Epithelial cell of esophagus (primary cell): ENCODE data around the gene CEACAM18.
"Not testable (repeated sequence)": the region's sequence is repeated elsewhere in the genome, so short reads cannot be mapped to it uniquely, and the experiment has no call there.

Source experiments
- DNase-seq: peaks from one replicate; pipeline ENCODE4 v3.0.0; 2010; ENCODE audit warnings: low read depth
- H3K4me3 ChIP-seq: 2 replicates; pipeline ENCODE4 v1.5.1; 2011; ENCODE audit warnings: mild to moderate bottlenecking, low read length, control low read depth
- CTCF ChIP-seq: IDR thresholded peaks from 2 replicates; pipeline ENCODE4 v1.5.1; 2011; ENCODE audit warnings: low read depth, mild to moderate bottlenecking, low read length, control low read depth, inconsistent platforms; ENCODE audit not compliant: insufficient read depth; ENCODE audit errors: missing control alignments

The CEACAM18 gene

GRCh38 chr19:51462276-51462675 lies 16.1 kb upstream of the CEACAM18 start:
- DNase-seq: no peak
- no peak for TF ChIP-seq CTCF
- H3K4me3 ChIP-seq: no peak overlapping the region

GRCh38 chr19:51462681-51463080 lies 15.7 kb upstream of the CEACAM18 start:
- no peak for DNase-seq
- no peak for TF ChIP-seq CTCF
- H3K4me3 ChIP-seq: no peak overlapping the region

- DNase-seq, H3K4me3 ChIP-seq: not testable (repeated sequence)
Measured at GRCh38 chr19:51463976-51464581, 14.3 kb upstream of the CEACAM18 start.

- no peak for TF ChIP-seq CTCF
- DNase-seq: no peak
Measured at GRCh38 chr19:51466723-51467122, 11.6 kb upstream of the CEACAM18 start.

GRCh38 chr19:51467864-51468544 lies 10.3 kb upstream of the CEACAM18 start:
- no peak for TF ChIP-seq CTCF
- DNase-seq: no peak
- H3K4me3 ChIP-seq: no peak overlapping the region

More at GRCh38 chr19:51466723-51467122, 11.6 kb upstream of the CEACAM18 start:
- H3K4me3 ChIP-seq: no peak overlapping the region

- no peak overlapping the region for H3K4me3 ChIP-seq
- no peak for TF ChIP-seq CTCF
- no peak for DNase-seq
Measured at GRCh38 chr19:51468545-51468920, 9.8 kb upstream of the CEACAM18 start.

GRCh38 chr19:51469162-51469561 lies 9.2 kb upstream of the CEACAM18 start:
- TF ChIP-seq CTCF: no peak
- DNase-seq: no peak
- no peak overlapping the region for H3K4me3 ChIP-seq
